Endodermal cell (in vitro differentiated cells): Measurements from ENCODE around the gene STXBP1. TPM values are rescaled to one million over a fixed set of nuclear protein-coding genes. Genes with fewer than 3 reads are reported as not detected.

ENCODE experiments used
- DNase-seq: peaks from one replicate; pipeline ENCODE4 v3.0.0-alpha.2; 2017
- H3K27ac ChIP-seq: 2 replicates; pipeline ENCODE4 v1.5.1; 2013; ENCODE audit warnings: mild to moderate bottlenecking, low read depth, low read length, moderate library complexity
- H3K27me3 ChIP-seq: 2 replicates; pipeline ENCODE4 v1.6.1; 2013; ENCODE audit warnings: mild to moderate bottlenecking, low read length, moderate library complexity; ENCODE audit not compliant: insufficient read depth, control insufficient read depth, poor library complexity, severe bottlenecking
- H3K36me3 ChIP-seq: 2 replicates; pipeline ENCODE4 v1.7.0; 2013; ENCODE audit warnings: mild to moderate bottlenecking, low read length, moderate library complexity; ENCODE audit not compliant: control insufficient read depth, insufficient read depth
- H3K4me1 ChIP-seq: one replicate; pipeline ENCODE4 v1.7.0; 2013; ENCODE audit warnings: low read length; ENCODE audit not compliant: control insufficient read depth, insufficient read depth
- H3K4me3 ChIP-seq: 2 replicates; pipeline ENCODE4 v1.5.1; 2013; ENCODE audit warnings: mild to moderate bottlenecking, low read length, moderate library complexity
- H3K9ac ChIP-seq: 2 replicates; pipeline ENCODE4 v1.6.1; 2013; ENCODE audit warnings: mild to moderate bottlenecking, low read length, moderate library complexity; ENCODE audit not compliant: poor library complexity, severe bottlenecking; ENCODE audit errors: extremely low read depth
- H3K9me3 ChIP-seq: 2 replicates; pipeline ENCODE4 v1.6.1; 2013; ENCODE audit warnings: mild to moderate bottlenecking, low read length, moderate library complexity; ENCODE audit not compliant: control insufficient read depth
- H3K27ac Mint-ChIP-seq: 2 replicates; pipeline ENCODE4 v1.8.0; 2020; ENCODE audit warnings: mixed read lengths
- H3K27me3 Mint-ChIP-seq: 2 replicates; pipeline ENCODE4 v1.8.0; 2021; ENCODE audit warnings: mild to moderate bottlenecking, mixed read lengths; ENCODE audit not compliant: insufficient read depth
- H3K36me3 Mint-ChIP-seq: 2 replicates; pipeline ENCODE4 v1.8.0; 2020; ENCODE audit warnings: low read depth, mixed read lengths
- H3K4me1 Mint-ChIP-seq: 2 replicates; pipeline ENCODE4 v1.8.0; 2020; ENCODE audit warnings: mixed read lengths
- H3K4me3 Mint-ChIP-seq: 2 replicates; pipeline ENCODE4 v1.8.0; 2020; ENCODE audit warnings: mild to moderate bottlenecking, moderate library complexity, mixed read lengths
- H3K9me3 Mint-ChIP-seq: 2 replicates; pipeline ENCODE4 v1.8.0; 2020; ENCODE audit warnings: mild to moderate bottlenecking, mixed read lengths
- WGBS, 2 experiments: methylation state at CpG; one replicate each; pipeline versions ENCODE4 v1.1.5 to v1.1.7; 2013; ENCODE audit warnings: missing lambda C conversion rate in 2 of 2, mixed read lengths in 1 of 2; ENCODE audit not compliant: insufficient coverage in 1 of 2, insufficient read length in 1 of 2; 5-methylcytosine and 5-hydroxymethylcytosine counted together
- total RNA-seq, 2 donors: library from RNA; stranded (reverse); fragmentation: NEBNext Ultra II Directional in 1 of 2; extraction: Animal tissue kit (Norgen Biotek cat#: 25700) in 1 of 2; gene quantifications; 2 replicates in 1 of 2; 3 replicates in 1 of 2; pipeline ENCODE4 v1.2.1, GENCODE V29; 2021
- TF ChIP-seq, protein P1 (sequence below): fragments of 200-600 bp; sonication (generic); conservative IDR thresholded peaks from 2 replicates; pipeline ENCODE4 v1.5.0; 2021; ENCODE audit warnings: antibody characterized with exemption, mild to moderate bottlenecking

The STXBP1 gene
- total RNA-seq, 2 donors from 2014 or later, result 27.8 to 46.8 TPM

DNA sequence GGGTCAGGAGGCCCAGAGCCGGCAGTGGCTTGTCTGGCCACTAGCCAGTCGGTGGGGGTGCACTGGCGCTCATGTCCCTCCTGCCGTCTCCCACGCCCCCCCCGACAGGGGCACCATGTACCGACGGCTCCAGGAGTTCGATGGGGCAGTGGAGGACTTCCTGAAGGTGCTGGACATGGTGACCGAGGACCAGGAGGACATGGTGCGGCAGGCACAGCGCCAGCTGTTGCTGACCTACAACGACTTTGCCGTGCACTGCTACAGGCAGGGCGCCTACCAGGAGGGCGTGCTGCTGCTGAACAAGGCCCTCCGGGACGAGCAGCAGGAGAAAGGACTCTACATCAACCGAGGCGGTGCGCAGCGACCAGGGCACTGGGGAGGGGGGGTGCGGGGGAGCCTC lies 111.9 kb downstream of the STXBP1 start:
- no peaks in the 10 kb centered on the region for H3K27me3 Mint-ChIP-seq
- Histone ChIP-seq H3K27me3 (no peaks in the 10 kb centered on the region), H3K9ac (no peak overlapping the region), H3K9me3 (no peaks in the 10 kb centered on the region), H3K36me3 (no peaks in the 10 kb centered on the region), H3K4me1 (no peaks in the 10 kb centered on the region), H3K27ac (no peak overlapping the region), H3K4me3 (no peak overlapping the region)
- DNase-seq, result peak; percentile 64
- TF ChIP-seq, protein P1, sequence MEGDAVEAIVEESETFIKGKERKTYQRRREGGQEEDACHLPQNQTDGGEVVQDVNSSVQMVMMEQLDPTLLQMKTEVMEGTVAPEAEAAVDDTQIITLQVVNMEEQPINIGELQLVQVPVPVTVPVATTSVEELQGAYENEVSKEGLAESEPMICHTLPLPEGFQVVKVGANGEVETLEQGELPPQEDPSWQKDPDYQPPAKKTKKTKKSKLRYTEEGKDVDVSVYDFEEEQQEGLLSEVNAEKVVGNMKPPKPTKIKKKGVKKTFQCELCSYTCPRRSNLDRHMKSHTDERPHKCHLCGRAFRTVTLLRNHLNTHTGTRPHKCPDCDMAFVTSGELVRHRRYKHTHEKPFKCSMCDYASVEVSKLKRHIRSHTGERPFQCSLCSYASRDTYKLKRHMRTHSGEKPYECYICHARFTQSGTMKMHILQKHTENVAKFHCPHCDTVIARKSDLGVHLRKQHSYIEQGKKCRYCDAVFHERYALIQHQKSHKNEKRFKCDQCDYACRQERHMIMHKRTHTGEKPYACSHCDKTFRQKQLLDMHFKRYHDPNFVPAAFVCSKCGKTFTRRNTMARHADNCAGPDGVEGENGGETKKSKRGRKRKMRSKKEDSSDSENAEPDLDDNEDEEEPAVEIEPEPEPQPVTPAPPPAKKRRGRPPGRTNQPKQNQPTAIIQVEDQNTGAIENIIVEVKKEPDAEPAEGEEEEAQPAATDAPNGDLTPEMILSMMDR, result no peak
- no peak overlapping the region for H3K27ac Mint-ChIP-seq
- WGBS, 2 experiments, result 84 to 87% methylated on average over 12 to 23 of the region's 23 CpGs
- no peaks in the 10 kb centered on the region for H3K4me1 Mint-ChIP-seq
- H3K36me3 Mint-ChIP-seq, result no peaks in the 10 kb centered on the region
- no peaks in the 10 kb centered on the region for H3K9me3 Mint-ChIP-seq
- H3K4me3 Mint-ChIP-seq, result no peak overlapping the region

DNA sequence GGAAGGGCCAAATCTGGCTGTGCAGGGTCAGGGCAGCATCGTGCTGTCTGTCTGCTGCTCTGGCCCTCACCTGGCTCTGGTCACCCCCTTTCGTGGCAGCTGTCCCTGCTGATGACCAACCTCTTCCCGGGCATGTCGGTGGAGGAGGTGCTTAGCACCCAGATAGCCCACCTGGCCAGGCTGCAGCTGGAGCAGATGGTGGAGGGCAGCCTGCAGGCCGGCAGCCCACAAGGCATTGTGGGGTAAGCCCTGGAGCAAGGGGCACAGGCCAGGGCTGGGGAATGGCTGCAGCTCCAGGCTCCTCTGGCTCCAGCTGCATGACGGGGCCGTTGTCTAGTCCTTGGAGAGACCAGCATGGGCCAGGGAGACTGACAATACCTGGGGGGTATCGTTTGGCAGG lies 114.8 kb downstream of the STXBP1 start:
- Mint-ChIP-seq H3K9me3 (no peaks in the 10 kb centered on the region), H3K27me3 (no peaks in the 10 kb centered on the region), H3K4me1 (no peaks in the 10 kb centered on the region), H3K4me3 (no peak overlapping the region), H3K27ac (no peak overlapping the region), H3K36me3 (no peaks in the 10 kb centered on the region)
- no peaks in the 10 kb centered on the region for H3K27me3 ChIP-seq
- TF ChIP-seq, protein P1, result no peak
- no peaks in the 10 kb centered on the region for H3K9me3 ChIP-seq
- H3K9ac ChIP-seq, result no peak overlapping the region
- H3K4me1 ChIP-seq, result no peaks in the 10 kb centered on the region
- H3K4me3 ChIP-seq, result no peak overlapping the region
- H3K27ac ChIP-seq, result no peak overlapping the region
- WGBS, 2 experiments, result 84 to 85% methylated on average over 5 to 8 of the region's 8 CpGs
- DNase-seq, result no peak
- no peaks in the 10 kb centered on the region for H3K36me3 ChIP-seq

DNA sequence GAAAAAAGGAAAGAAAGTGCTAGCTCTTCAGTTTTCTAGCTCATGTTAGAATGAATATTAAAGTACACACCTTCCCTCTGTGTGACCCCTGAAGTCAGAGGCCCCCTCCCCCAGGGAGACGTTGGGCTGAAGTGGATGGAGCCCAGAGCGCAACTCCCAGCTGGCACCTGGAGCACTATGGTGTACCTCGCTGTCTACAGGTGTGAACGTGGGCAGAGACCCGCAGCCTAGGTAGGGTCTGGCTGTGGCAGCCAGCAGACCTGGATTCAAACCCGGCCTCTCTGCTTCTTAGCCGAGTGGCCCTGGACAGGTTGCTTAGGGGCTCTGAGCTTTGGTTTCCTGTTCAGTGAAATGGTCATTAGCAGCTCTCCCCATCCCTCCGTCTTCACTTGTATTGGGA lies 116.7 kb downstream of the STXBP1 start:
- no peaks in the 10 kb centered on the region for H3K4me1 ChIP-seq
- H3K27me3 Mint-ChIP-seq, result no peaks in the 10 kb centered on the region
- no peak overlapping the region for H3K4me3 ChIP-seq
- no peak overlapping the region for H3K27ac Mint-ChIP-seq
- H3K4me1 Mint-ChIP-seq, result no peaks in the 10 kb centered on the region
- H3K27ac ChIP-seq, result no peak overlapping the region
- H3K9me3 Mint-ChIP-seq, result no peaks in the 10 kb centered on the region
- H3K36me3 Mint-ChIP-seq, result no peaks in the 10 kb centered on the region
- no peak for DNase-seq
- no peak overlapping the region for H3K4me3 Mint-ChIP-seq
- no peak overlapping the region for H3K9ac ChIP-seq
- H3K27me3 ChIP-seq, result no peaks in the 10 kb centered on the region
- 87 to 89% methylated on average over 7 of the region's 8 CpGs for WGBS, 2 experiments
- no peaks in the 10 kb centered on the region for H3K9me3 ChIP-seq
- no peaks in the 10 kb centered on the region for H3K36me3 ChIP-seq
- TF ChIP-seq, protein P1, result no peak
